Stimulated activated CD4-positive, alpha-beta T cell treated with anti-CD3 and anti-CD28 coated beads, TNF-alpha, amount 100 ng/mL, for 48 hours (primary cell): ENCODE measurements around the gene C9.
"Not testable (repeated sequence)": the region's sequence is repeated elsewhere in the genome, so short reads cannot be mapped to it uniquely, and the experiment has no call there.

Experiments
- DNase-seq, 3 donors: peaks; one replicate each; pipeline ENCODE4 v3.0.0-alpha.2; 2020; ENCODE audit warnings: low read depth in 3 of 3

The C9 gene

DNA sequence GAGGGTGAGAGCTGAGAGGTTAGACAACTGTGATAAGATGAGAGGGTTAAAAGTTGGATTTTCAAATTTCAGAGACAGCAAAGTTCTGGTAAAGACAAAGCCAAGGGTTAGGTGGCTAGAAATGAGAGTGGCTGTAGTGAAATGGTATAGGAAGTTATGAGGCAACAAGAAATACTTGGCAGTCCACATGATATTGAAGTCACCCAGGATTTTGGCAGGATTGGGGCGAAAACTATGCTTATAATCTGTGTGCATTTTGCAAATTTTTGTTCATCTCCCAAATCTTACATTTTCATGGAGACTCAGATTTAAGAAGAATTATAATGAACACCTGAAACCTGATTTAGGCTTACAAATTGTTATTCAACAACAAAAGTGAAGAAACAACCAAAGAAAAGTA, 35.6 kb downstream of the C9 start:
- no peak for DNase-seq

DNA sequence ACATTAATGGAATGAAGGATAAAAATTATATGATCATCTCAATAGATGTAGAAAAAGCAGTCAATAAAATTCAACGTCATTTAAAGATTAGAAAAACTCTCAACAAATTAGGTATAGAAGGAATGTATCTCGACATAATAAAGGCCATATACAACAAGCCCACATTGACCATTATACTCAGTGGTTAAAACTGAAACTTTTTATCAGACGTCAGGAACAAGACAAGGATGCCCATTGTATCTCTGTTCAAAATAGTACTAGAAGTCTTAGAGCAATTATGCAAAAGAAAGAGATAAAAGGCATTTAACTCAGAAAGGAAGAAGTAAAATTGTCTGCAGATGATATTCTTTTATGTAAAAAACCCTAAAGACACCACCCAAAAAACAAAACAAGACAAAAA, 40.8 kb downstream of the C9 start:
- no peak for DNase-seq

- DNase-seq, result no peak
Measured at GRCh38 chr5:39319395-39319794, 44.9 kb downstream of the C9 start.

DNA sequence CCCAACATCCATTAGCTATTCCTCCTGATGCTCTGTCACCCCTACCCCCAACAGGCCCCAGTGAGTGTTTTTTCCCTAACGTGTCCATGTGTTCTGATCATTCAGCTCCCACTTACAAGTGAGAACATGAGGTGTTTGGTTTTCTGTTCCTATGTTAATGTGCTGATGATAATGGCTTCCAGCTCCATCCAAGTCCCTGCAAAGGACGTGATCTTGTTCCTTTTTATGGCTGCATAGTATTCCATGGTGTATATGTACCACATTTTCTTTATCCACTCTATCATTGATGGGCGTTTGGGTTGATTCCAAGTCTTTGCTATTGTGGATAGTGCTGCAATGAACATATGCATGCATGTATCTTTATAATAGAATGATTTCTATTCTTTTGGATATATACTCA, 47.8 kb downstream of the C9 start:
- not testable (repeated sequence) for DNase-seq

DNA sequence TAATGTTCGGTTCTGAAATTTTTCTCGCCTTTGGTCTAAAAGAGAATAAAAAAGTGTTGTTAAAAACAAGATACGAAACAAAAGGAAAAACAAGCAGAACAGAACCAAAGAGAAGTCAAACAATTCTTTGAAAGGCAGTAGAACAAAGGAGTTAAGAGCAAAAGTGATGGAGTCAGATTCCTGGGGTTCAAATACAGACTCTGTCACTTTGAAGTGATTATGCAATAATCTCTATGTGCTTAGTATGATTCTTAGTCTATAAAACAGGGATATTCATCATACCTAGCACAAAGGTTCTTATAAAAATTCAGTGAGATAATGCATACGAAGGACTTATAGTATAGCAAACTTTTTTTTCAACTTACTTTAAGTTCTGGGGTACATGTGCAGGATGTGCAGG, 48.3 kb downstream of the C9 start:
- DNase-seq, result no peak

DNA sequence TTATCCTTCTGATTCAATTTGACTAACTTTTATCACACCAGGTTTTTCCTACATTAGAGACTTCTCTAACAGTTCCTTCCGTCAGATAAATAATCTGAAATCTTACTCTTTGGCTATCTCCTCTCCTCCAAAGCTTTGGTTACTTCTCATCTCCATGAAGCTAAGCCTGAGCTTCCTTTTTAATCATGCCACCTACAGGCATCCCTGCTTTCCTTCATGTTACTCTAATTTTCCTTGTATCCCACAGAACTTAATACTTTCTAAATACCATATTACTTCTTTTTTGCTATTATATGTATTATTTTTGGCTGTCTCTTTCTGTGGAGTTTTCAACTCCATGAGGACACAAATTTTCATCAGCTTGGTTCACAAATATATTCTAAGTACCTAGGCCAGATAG, 49.7 kb downstream of the C9 start:
- DNase-seq, result no peak

GRCh38 chr5:39309534-39309933, 54.8 kb downstream of the C9 start:
- DNase-seq, result no peak

DNA sequence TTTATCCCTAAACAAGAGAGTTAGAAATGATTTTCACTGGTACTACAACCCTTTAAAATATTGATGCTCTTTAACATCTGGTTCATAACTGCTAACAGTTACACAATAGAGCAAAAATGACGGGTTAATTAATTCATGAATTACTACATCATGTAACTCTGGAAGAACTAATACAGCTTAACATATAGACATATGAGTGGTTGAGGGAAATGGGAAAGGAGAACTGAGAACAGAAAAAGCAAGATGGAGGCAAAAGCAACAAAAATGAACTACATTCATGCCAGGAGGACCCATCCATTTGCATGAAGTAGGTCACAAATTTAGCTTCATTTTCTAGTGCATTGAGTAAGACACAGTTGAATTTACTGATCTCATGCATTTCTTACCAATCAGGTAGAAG, 61.8 kb downstream of the C9 start:
- DNase-seq, result no peak

- DNase-seq, result no peak
Measured at GRCh38 chr5:39301406-39301805, 62.9 kb downstream of the C9 start.

DNA sequence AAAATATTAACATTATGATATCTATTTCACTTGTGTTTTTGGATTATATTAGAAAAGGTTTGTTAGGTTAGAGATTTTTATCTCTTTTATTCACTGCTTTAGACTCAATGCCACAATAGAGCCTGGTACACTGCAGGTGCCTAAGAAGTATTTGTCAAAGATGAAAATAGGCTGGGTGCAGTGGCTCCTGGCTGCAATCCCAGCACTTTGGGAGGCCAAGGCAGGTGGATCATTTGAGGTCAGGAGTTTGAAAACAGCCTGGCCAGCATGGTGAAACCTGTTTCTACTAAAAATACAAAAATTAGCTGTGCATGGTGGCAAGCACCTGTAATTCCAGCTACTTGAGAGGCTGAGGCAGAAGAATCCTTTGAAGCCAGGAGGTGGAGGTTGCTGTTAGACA, 64.3 kb downstream of the C9 start:
- no peak for DNase-seq

- no peak for DNase-seq
Measured at GRCh38 chr5:39294736-39295135, 69.6 kb downstream of the C9 start.

GRCh38 chr5:39284552-39284951, 79.7 kb downstream of the C9 start:
- DNase-seq, result no peak

DNA sequence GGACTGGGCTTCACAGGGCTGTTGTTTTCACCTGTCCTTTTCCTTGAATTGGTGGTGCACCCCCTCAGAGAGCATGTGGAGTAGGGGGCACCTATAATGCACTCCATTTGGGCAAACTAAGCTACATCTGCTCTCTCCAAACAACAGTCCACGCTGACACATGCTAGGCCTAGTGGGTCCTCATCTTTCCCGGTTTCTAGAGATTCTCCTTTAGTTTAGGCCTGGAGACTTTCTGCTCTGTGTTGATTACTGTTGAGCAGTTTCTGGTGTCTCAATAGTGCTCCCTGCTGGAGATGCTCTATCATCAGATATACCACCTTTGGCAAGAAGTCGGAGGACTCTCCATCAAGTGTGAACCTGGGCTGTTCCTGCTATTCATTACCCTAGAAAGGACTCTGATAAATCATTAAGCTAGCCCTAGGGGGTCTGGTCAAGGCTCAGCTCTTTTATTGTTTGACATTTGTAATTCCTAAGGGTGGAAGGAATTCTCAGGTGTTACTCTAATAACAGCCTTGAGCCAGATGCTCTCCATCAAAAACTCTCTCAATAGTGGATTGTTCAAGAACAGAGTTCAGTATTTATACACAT, 81.0 kb downstream of the C9 start:
- DNase-seq, result peak in 2 of 3 donors; percentile 35 to 53

GRCh38 chr5:39282561-39282960, 81.7 kb downstream of the C9 start:
- no peak for DNase-seq

DNA sequence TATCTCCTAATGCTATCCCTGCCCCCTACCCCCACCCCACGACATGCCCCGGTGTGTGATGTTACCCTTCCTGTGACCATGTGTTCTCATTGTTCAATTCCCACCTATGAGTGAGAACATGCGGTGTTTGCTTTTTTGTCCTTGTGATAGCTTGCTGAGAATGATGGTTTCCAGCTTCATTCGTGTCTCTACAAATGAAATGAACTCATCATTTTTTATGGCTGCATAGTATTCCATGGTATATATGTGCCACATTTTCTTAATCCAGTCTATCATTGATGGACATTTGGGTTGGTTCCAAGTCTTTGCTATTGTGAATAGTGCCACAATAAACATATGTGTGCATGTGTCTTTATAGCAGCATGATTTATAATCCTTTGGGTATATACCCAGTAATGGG, 88.4 kb downstream of the C9 start:
- not testable (repeated sequence) for DNase-seq

DNA sequence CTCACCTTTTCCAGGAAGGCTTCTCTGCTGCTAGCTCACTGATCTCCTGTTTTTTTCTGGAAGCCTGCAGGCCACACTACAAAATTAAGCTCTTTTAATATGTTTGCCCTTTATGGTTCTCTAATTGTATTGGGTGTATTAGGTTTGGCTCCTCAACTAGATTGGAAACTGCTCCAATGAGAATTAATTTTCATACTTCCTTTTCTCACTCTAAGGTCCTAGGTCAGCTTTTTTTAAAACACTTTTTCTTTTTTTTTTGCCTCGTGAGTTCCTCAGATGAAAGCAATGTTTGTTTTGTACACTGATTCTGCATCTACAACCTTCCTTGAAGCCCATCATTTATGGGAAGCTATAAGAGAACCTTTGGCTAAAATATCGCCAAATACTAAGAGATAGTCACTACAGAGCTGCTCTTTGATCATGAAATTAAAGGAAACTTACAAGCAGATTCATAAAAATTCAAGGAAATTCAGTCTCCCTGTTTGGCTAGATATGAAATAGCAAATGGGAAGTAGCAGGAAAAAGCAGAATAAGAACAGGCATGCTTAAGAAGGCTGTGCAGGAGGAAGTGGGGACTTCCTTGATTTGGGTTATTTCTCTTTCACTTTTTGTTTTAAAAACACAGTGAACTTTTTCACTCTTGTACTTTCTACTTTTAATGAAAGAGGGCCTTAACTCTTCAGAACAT, 89.8 kb downstream of the C9 start:
- no peak for DNase-seq

DNA sequence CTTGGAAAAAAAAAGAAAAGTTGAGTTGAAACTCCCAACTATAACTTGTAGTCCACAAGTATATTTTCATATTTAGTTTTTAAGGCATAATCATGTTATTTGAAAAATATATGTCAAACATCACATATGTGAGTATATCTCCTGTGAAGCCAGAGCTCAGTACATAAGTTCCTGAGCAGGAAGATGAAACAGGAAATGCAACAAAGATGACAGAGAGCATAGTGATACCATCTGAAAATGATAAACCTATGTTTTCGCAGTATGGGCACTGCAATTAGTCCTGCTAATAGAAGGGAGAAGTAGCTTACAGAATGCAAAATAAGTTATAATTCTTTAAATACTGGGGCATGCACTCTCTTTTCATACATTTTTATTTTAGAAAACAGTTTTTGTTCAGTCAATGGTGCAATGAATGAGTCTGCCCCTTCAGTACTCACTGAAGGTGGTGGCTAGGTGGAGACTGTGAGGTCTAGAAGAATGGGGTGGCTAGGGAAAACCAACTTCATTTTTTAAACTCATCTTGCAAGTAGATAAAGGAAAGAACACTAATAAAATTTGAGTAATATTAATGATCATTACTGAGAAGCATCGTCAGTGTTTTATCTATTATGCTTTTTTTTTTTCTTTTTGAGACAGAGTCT, 90.9 kb downstream of the C9 start:
- no peak for DNase-seq

GRCh38 chr5:39272869-39273231, 91.4 kb downstream of the C9 start:
- DNase-seq, result not testable (repeated sequence)

DNA sequence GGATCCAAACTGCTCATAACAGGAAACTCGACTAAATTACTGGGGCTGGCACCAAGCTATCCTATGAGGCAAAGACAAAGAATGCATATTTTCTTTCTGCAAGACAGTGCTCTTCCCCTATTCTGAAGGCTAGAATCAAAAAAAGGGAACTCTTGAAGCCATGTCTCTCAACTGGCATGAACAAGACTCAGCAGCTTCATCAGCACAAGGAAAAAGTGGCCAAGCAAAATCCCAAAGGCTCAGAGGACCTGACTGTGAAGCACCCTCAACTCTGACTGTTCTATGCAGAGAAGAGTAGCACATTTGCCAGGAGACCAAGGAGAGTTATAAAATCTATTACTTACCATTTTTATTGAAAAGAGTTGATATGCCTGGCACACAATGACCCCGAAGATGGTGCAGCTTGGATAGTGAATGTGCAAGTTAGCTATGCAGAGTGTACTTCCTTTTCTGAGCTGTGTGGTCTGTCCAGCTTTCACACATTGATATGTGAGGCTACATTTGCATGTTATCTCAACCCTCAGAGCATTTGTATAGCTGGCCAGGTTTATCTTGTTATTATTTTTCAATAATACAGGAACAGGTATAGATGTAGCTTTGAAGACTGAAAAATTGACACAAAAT, 94.0 kb downstream of the C9 start:
- DNase-seq, result no peak

DNA sequence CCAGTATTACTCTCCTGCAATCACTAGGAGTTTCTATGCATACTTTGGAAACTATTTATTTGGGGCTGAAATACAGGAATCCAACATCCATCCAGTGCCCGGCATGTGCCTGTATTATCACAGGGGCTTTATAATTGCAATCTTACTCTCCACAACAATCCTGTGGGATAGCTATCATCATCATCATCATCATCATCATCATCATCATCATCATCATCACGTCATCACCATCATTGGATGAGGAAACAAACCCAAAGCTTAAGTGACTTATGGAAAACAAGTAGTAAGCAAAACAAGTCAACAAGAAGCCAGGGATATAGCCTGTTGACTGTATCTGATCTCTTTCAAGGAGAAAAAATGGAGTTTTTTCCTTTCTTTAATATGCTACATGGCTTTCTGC, 97.1 kb downstream of the C9 start:
- DNase-seq, result no peak

GRCh38 chr5:39266442-39266841, 97.9 kb downstream of the C9 start:
- DNase-seq, result no peak

DNA sequence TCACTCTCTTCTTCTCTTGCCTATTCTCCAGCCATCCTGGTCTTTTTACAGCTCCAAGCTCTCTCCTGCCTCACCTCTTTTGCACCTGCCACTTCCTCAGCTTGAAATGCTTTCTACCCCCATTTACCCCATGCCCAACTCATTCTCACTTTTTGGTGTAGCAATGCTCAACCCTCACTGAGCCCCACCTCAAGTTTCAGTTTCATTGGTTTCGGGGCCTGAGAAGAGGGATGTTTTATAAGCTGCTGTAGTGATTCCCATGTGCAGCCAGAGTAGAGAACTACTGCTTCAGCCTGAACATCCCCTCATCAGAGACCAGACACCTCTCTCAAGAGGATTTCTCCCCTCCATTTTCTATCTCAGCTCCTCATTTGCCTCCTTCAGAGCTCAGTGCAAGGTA, 99.8 kb downstream of the C9 start:
- no peak for DNase-seq

DNA sequence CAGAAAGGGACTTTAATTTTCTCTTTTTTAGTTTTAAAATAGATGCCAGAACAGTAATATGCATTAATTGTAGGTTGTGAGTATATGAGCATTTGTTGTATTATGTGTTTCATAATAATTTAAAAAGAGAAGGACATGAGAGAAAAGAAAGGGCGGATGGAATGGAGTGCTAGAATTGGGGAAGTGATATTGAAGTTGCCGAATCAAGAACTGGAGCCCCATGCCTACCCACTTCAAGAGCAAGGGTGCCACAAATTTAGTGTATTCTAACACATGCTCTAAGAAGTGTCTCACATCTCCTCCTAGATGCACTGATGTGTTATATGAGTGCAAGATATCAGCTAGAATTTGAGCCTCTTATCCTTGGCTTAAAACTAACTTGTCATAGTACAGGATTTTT, 101.3 kb downstream of the C9 start:
- DNase-seq, result no peak
